H1 (cell line): Measurements from ENCODE around the gene SIMC1. TPM values are rescaled to one million over a fixed set of nuclear protein-coding genes. Genes with fewer than 3 reads are reported as not detected.

Experiments
- CTCF ChIA-PET: fragments of 300-600 bp; sonication (Branson Sonifier 250); formaldehyde crosslinking; loops from one replicate; lab custom pipeline; 2021; ENCODE audit not compliant: partially characterized antibody; lab: Charles Lee
- POLR2A ChIA-PET: fragments of 300-600 bp; sonication (Branson Sonifier 250); formaldehyde crosslinking; loops from one replicate; lab custom pipeline; 2021; ENCODE audit warnings: inconsistent platforms; ENCODE audit not compliant: partially characterized antibody; lab: Charles Lee
- DNase-seq, 2 experiments: peaks; one replicate each; pipeline versions ENCODE4 v3.0.0 to v3.0.0-alpha.2; 2010 to 2022; ENCODE audit warnings: low spot score in 2 of 2, low read depth in 1 of 2, mixed read lengths in 1 of 2
- FAIRE-seq: peaks from 2 replicates; lab custom pipeline; 2011; peaks lifted over from hg19 to GRCh38; lab: Jason Lieb, UNC
- H2AFZ ChIP-seq: 2 replicates; pipeline ENCODE4 v1.8.1; 2012; ENCODE audit warnings: low read length, inconsistent platforms
- H2AK5ac ChIP-seq: 2 replicates; pipeline ENCODE4 v1.6.1; 2013; ENCODE audit warnings: low read depth, low read length
- H2BK120ac ChIP-seq: replicated peaks from 2 replicates; pipeline ENCODE3; 2013; ENCODE audit warnings: low read depth, low read length, inconsistent platforms
- H2BK12ac ChIP-seq: 2 replicates; pipeline ENCODE4 v1.6.1; 2013; ENCODE audit warnings: low read depth, low read length
- H2BK15ac ChIP-seq: 2 replicates; pipeline ENCODE4 v1.6.1; 2013; ENCODE audit warnings: low read length
- H2BK20ac ChIP-seq: 2 replicates; pipeline ENCODE4 v1.6.1; 2013; ENCODE audit warnings: low read length
- H2BK5ac ChIP-seq: 2 replicates; pipeline ENCODE4 v1.6.1; 2013; ENCODE audit warnings: low read depth, low read length
- H3K14ac ChIP-seq: 2 replicates; pipeline ENCODE4 v1.6.1; 2013; ENCODE audit warnings: inconsistent platforms; ENCODE audit not compliant: insufficient read length
- H3K18ac ChIP-seq: 2 replicates; pipeline ENCODE4 v1.6.1; 2013; ENCODE audit warnings: low read length; ENCODE audit errors: extremely low read depth
- H3K23ac ChIP-seq: 2 replicates; pipeline ENCODE4 v1.6.1; 2013; ENCODE audit warnings: inconsistent platforms; ENCODE audit not compliant: insufficient read length
- H3K23me2 ChIP-seq: 2 replicates; pipeline ENCODE4 v1.6.1; 2013; ENCODE audit warnings: low read depth, low read length
- H3K27ac ChIP-seq: 2 replicates; pipeline ENCODE4 v1.6.1; 2011; ENCODE audit warnings: low read depth, low read length, inconsistent platforms
- H3K27me3 ChIP-seq, 4 experiments: replicated peaks in 1 of 4; 1 replicate in 1 of 4; 2 replicates in 3 of 4; pipeline versions ENCODE4 v1.6.1 to v1.8.1; 2011 to 2013; ENCODE audit warnings: low read length in 3 of 4, mild to moderate bottlenecking in 3 of 4, inconsistent platforms in 2 of 4, mixed read lengths in 2 of 4, moderate library complexity in 1 of 4; ENCODE audit not compliant: control insufficient read depth in 3 of 4, insufficient read depth in 3 of 4; ENCODE audit errors: extremely low read depth in 1 of 4
- H3K36me3 ChIP-seq, 4 experiments: 2 replicates each; pipeline versions ENCODE4 v1.6.1 to v1.8.1; 2011 to 2013; ENCODE audit warnings: mild to moderate bottlenecking in 4 of 4, low read length in 3 of 4, moderate library complexity in 2 of 4, control low read depth in 1 of 4, inconsistent platforms in 1 of 4; ENCODE audit not compliant: insufficient read depth in 4 of 4, control insufficient read depth in 2 of 4
- H3K4ac ChIP-seq: replicated peaks from 2 replicates; pipeline ENCODE3; 2013; ENCODE audit warnings: low read length, low read depth, mixed read lengths, inconsistent platforms; ENCODE audit not compliant: insufficient read length
- H3K4me1 ChIP-seq, 4 experiments: replicated peaks in 1 of 4; 1 replicate in 1 of 4; 2 replicates in 3 of 4; pipeline versions ENCODE4 v1.6.1 to v1.8.1; 2011 to 2013; ENCODE audit warnings: low read length in 3 of 4, inconsistent platforms in 2 of 4, mixed read lengths in 1 of 4; ENCODE audit not compliant: insufficient read depth in 4 of 4, control insufficient read depth in 3 of 4
- H3K4me2 ChIP-seq, 2 experiments: 2 replicates each; pipeline versions ENCODE4 v1.6.1 to v1.8.1; 2011 to 2013; ENCODE audit warnings: low read depth in 2 of 2, low read length in 2 of 2, control low read depth in 1 of 2, inconsistent platforms in 1 of 2, mild to moderate bottlenecking in 1 of 2; ENCODE audit not compliant: insufficient read depth in 1 of 2
- H3K4me3 ChIP-seq, 4 experiments: fragments of 200-600, 300-600 bp in 1 of 4; sonication (generic), shearing (Covaris generic), sonication (Bioruptor Twin) in 1 of 4; 2 replicates each; pipeline versions ENCODE4 v1.5.1 to v1.8.1; 2011 to 2016; ENCODE audit warnings: low read length in 4 of 4, low read depth in 3 of 4, control low read depth in 2 of 4, inconsistent platforms in 2 of 4, mild to moderate bottlenecking in 2 of 4, mixed read lengths in 1 of 4, moderate library complexity in 1 of 4; ENCODE audit not compliant: insufficient read depth in 2 of 4; ENCODE audit errors: extremely low read depth in 1 of 4
- H3K56ac ChIP-seq: replicated peaks from 2 replicates; pipeline ENCODE3; 2013; ENCODE audit warnings: low read depth, mild to moderate bottlenecking, mixed read lengths, low read length, inconsistent platforms; ENCODE audit not compliant: insufficient read length
- H3K79me1 ChIP-seq: 2 replicates; pipeline ENCODE4 v1.6.1; 2013; ENCODE audit warnings: low read depth, low read length, control low read depth
- H3K79me2 ChIP-seq, 2 experiments: 2 replicates each; pipeline versions ENCODE4 v1.6.1 to v1.8.1; 2012 to 2013; ENCODE audit warnings: low read length in 2 of 2, mild to moderate bottlenecking in 2 of 2, inconsistent platforms in 1 of 2; ENCODE audit not compliant: insufficient read depth in 2 of 2, control insufficient read depth in 1 of 2
- H3K9ac ChIP-seq, 4 experiments: replicated peaks in 1 of 4; 1 replicate in 1 of 4; 2 replicates in 3 of 4; pipeline versions ENCODE4 v1.6.1 to v1.8.1; 2011 to 2013; ENCODE audit warnings: low read depth in 3 of 4, low read length in 3 of 4, control low read depth in 2 of 4, mild to moderate bottlenecking in 2 of 4, moderate library complexity in 2 of 4, inconsistent platforms in 1 of 4; ENCODE audit errors: extremely low read depth in 1 of 4
- H3K9me3 ChIP-seq, 2 experiments: 2 replicates each; pipeline versions ENCODE4 v1.6.1 to v1.8.1; 2012 to 2013; ENCODE audit warnings: mild to moderate bottlenecking in 2 of 2, moderate library complexity in 2 of 2, control low read depth in 1 of 2, inconsistent platforms in 1 of 2, low read depth in 1 of 2, low read length in 1 of 2, mixed read lengths in 1 of 2; ENCODE audit not compliant: insufficient read depth in 2 of 2
- H4K20me1 ChIP-seq, 2 experiments: replicated peaks in 1 of 2; 2 replicates each; pipeline versions ENCODE3 to v1.8.1; 2011 to 2013; ENCODE audit warnings: inconsistent platforms in 2 of 2, low read length in 2 of 2, mild to moderate bottlenecking in 1 of 2; ENCODE audit not compliant: insufficient read depth in 2 of 2, control insufficient read depth in 1 of 2
- H4K5ac ChIP-seq: 2 replicates; pipeline ENCODE4 v1.6.1; 2013; ENCODE audit warnings: low read length, low read depth, mixed read lengths, inconsistent platforms; ENCODE audit not compliant: insufficient read length
- H4K8ac ChIP-seq: 2 replicates; pipeline ENCODE4 v1.8.0; 2013; ENCODE audit warnings: mild to moderate bottlenecking, moderate library complexity, low read length, inconsistent platforms; ENCODE audit not compliant: insufficient read depth; ENCODE audit errors: extremely low read depth
- H4K91ac ChIP-seq: replicated peaks from 2 replicates; pipeline ENCODE3; 2013; ENCODE audit warnings: low read length, mixed read lengths, inconsistent platforms; ENCODE audit not compliant: insufficient read length
- ASH2L ChIP-seq: fragments of 200-600, 300-600 bp; sonication (generic); IDR thresholded peaks from one replicate; pipeline ENCODE4 v1.7.1; 2017; ENCODE audit warnings: low read length
- ATF3 ChIP-seq: IDR thresholded peaks from 2 replicates; pipeline ENCODE4 v1.6.1; 2011; ENCODE audit warnings: low read depth, mild to moderate bottlenecking, low read length; ENCODE audit not compliant: insufficient read depth
- CEBPB ChIP-seq: IDR thresholded peaks from 2 replicates; pipeline ENCODE4 v1.6.1; 2012; ENCODE audit warnings: low read depth, low read length
- CTCF ChIP-seq, 3 experiments: IDR thresholded peaks; 1 replicate in 2 of 3; 2 replicates in 1 of 3; pipeline versions ENCODE4 v1.5.1 to v1.6.1; 2011; ENCODE audit warnings: low read length in 3 of 3, mild to moderate bottlenecking in 3 of 3, inconsistent platforms in 2 of 3, low read depth in 1 of 3, moderate library complexity in 1 of 3; ENCODE audit not compliant: insufficient read depth in 1 of 3; ENCODE audit errors: control extremely low read depth in 1 of 3
- POLR2AphosphoS5 ChIP-seq: IDR thresholded peaks from 2 replicates; pipeline ENCODE4 v1.6.1; 2011; ENCODE audit warnings: low read depth, low read length
- SIN3A ChIP-seq, 2 experiments: IDR thresholded peaks in 1 of 2; conservative IDR thresholded peaks in 1 of 2; 2 replicates each; pipeline ENCODE4 v1.6.1; 2011 to 2012; ENCODE audit warnings: low read length in 2 of 2, improper control_type of control experiment in 1 of 2, low read depth in 1 of 2, mild to moderate bottlenecking in 1 of 2
- SP2 ChIP-seq: IDR thresholded peaks from 2 replicates; pipeline ENCODE4 v1.6.1; 2012; ENCODE audit warnings: mild to moderate bottlenecking, low read length, inconsistent platforms
- SRF ChIP-seq: IDR thresholded peaks from 2 replicates; pipeline ENCODE4 v1.6.1; 2011; ENCODE audit warnings: mild to moderate bottlenecking, low read depth, low read length, moderate library complexity
- WGBS, 2 experiments: shearing (Covaris generic) in 1 of 2; methylation state at CpG; one replicate each; pipeline versions ENCODE4 v1.1.6 to v1.1.7; 2013 to 2015; ENCODE audit warnings: low lambda C conversion rate in 2 of 2, mixed read lengths in 2 of 2, inconsistent platforms in 1 of 2, low coverage in 1 of 2, missing lambda C conversion rate in 1 of 2; ENCODE audit not compliant: insufficient replicate concordance in 2 of 2, insufficient coverage in 1 of 2, insufficient read length in 1 of 2; ENCODE audit errors: extremely low coverage in 1 of 2, missing lambda C conversion rate in 1 of 2; 5-methylcytosine and 5-hydroxymethylcytosine counted together
- polyA plus RNA-seq, 7 experiments: library from polyadenylated mRNA; depleted of rRNA in 3 of 7; stranded (reverse) in 5 of 7; unstranded in 2 of 7; fragments of >200 nt in 5 of 7; fragments of 200-250 nt in 2 of 7; gene quantifications; 1 replicate in 5 of 7; 2 replicates in 1 of 7; 4 replicates in 1 of 7; pipeline versions ENCODE4 v1.2.1 to v1.2.3, GENCODE V29; 2011 to 2013; ENCODE audit warnings: missing spikeins in 2 of 7, mixed read lengths in 2 of 7
- total RNA-seq: library from RNA; stranded (reverse); fragmentation: NEBNext Ultra II Directional; extraction: Animal tissue kit (Norgen Biotek cat#: 25700); gene quantifications from 2 replicates; pipeline ENCODE4 v1.2.1, GENCODE V29; 2021

Gene SIMC1
- total and polyA plus RNA-seq, 2 of the 8 experiments (the other 6 are each of a cell fraction or from before 2014, with no cell fraction given): 12.3 to 21.2 TPM

DNA sequence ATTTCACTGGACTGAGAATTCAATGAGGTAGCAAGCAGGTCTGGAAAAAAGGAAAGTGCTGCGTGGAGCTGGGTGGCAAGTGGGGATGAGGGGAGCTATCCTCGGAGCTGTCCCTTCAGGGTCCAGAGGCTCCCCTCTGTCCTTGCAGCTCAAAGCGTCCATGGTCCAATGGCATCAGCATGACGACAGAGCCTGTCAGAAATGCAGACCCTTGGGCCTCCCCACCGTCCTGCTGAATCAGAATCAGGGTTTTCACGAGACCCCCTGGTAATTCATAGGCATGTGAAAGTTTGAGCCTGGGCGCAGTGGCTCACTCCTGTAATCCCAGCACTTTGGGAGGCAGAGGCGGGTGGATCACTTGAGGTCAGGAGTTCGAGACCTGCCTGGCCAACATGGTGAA lies 155.9 kb downstream of the SIMC1 start:
- POLR2A ChIA-PET: interaction anchor here (0.9 to 10.2 kb wide), 5 partner anchors 12 to 144 kb away, joined by 3 to 57 read pairs (median 3); partner anchors contain the start of gene RNF44
- no peaks in the 10 kb centered on the region for H3K4me1 ChIP-seq
- H2BK120ac ChIP-seq: no peak overlapping the region
- no peak overlapping the region for H4K8ac ChIP-seq
- no peak overlapping the region for H2AK5ac ChIP-seq
- H4K5ac ChIP-seq: no peak overlapping the region
- no peak overlapping the region for H3K4me3 ChIP-seq
- no peak overlapping the region for H2BK20ac ChIP-seq
- no peak overlapping the region for H2BK5ac ChIP-seq
- H2AFZ ChIP-seq: no peak overlapping the region
- H3K79me1 ChIP-seq: no peaks in the 10 kb centered on the region; the same call in 1 of the 2 replicates
- H4K91ac ChIP-seq: no peak overlapping the region
- DNase-seq (no peak), FAIRE-seq (no peak)
- no peaks in the 10 kb centered on the region; a peak in 1 of 8 replicates for H3K36me3 ChIP-seq
- no peak overlapping the region for H2BK12ac ChIP-seq
- no peak overlapping the region for H3K4ac ChIP-seq
- H3K18ac ChIP-seq: no peak overlapping the region
- H3K9ac ChIP-seq: no peak overlapping the region
- WGBS, 2 experiments: 88% methylated on average over 8 of the region's 9 CpGs; no CpG with 5 or more reads in 1 of the 2 experiments
- H3K9me3 ChIP-seq: no peaks in the 10 kb centered on the region
- no peak overlapping the region for H2BK15ac ChIP-seq
- H3K23ac ChIP-seq: no peak overlapping the region
- H3K79me2 ChIP-seq: no peaks in the 10 kb centered on the region
- H3K14ac ChIP-seq: no peak overlapping the region
- H3K27me3 ChIP-seq: no peaks in the 10 kb centered on the region
- no peak overlapping the region for H3K56ac ChIP-seq
- H3K27ac ChIP-seq: no peak overlapping the region
- no peak overlapping the region for H3K4me2 ChIP-seq
- CTCF ChIA-PET: interaction anchor here (7.9 kb wide), 1 partner anchor 12 kb away, joined by 83 read pairs; no protein-coding TSS in a partner anchor
- H3K23me2 ChIP-seq: peaks cover 2% of the 10 kb centered on the region; the same call in 1 of the 2 replicates
- peaks cover 0 to 1% of the 10 kb centered on the region in 2 experiments for H4K20me1 ChIP-seq
- TF ChIP-seq SP2 (no peak), SIN3A (conservative IDR thresholded peaks at IDR 0.05 in 1 of 2, IDR thresholded peaks at IDR 0.05 in 1 of 2; ENCODE audit: low read depth in 1 of 2, low read length in 2 of 2) (no peak), CEBPB (no peak), SRF (no peak), ASH2L (no peak), ATF3 (no peak), POLR2AphosphoS5 (no peak), CTCF (IDR thresholded peaks at IDR 0.05; ENCODE audit: control extremely low read depth in 1 of 3, insufficient read depth in 1 of 3, low read depth in 1 of 3, low read length in 3 of 3) (no peak)
